OCI-LY7 (cell line): ENCODE results near the gene CTBP1. TPM values are rescaled to one million over a fixed set of nuclear protein-coding genes. Genes with fewer than 3 reads are reported as not detected.

Source experiments
- total RNA-seq, 2 experiments: library from RNA; depleted of rRNA in 1 of 2; stranded (reverse); fragments of >200 nt in 1 of 2; shearing (Covaris generic) in 1 of 2; gene quantifications; 2 replicates each; pipeline ENCODE4 v1.2.3, GENCODE V29; 2014 to 2022

The CTBP1 gene
- total RNA-seq, 2 experiments from 2014 or later: 238 to 311 TPM

Other genes starting within 250 kb of the CTBP1 start
- gene FGFRL1, start 237.5 kb downstream of the CTBP1 start, total RNA-seq (2014; rRNA removed; shearing (Covaris generic)): 1.4 and 1.8 TPM in 2 replicates
- 2.7 and 3.1 TPM in 2 replicates for gene FGFRL1, start 237.5 kb downstream of the CTBP1 start, total RNA-seq (2022)
- gene RNF212, start 135.6 kb downstream of the CTBP1 start, total RNA-seq (2014; rRNA removed; shearing (Covaris generic)): not detected in 2 replicates
- not detected in 2 replicates for gene RNF212, start 135.6 kb downstream of the CTBP1 start, total RNA-seq (2022)
- gene SPON2, start 76.5 kb downstream of the CTBP1 start, total RNA-seq (2014; rRNA removed; shearing (Covaris generic)): 4.7 and 8.4 TPM in 2 replicates
- gene SPON2, start 76.5 kb downstream of the CTBP1 start, total RNA-seq (2022): 33.3 and 35.3 TPM in 2 replicates
- 52.5 and 53.2 TPM in 2 replicates for gene MAEA, start 40.8 kb upstream of the CTBP1 start, total RNA-seq (2014; rRNA removed; shearing (Covaris generic))
- 59.3 and 64.2 TPM in 2 replicates for gene MAEA, start 40.8 kb upstream of the CTBP1 start, total RNA-seq (2022)
- 13.2 and 17.9 TPM in 2 replicates for gene UVSSA, start 98.1 kb upstream of the CTBP1 start, total RNA-seq (2014; rRNA removed; shearing (Covaris generic))
- 43.2 and 45.0 TPM in 2 replicates for gene UVSSA, start 98.1 kb upstream of the CTBP1 start, total RNA-seq (2022)
- not detected in 2 replicates for gene NKX1-1, start 157.3 kb upstream of the CTBP1 start, total RNA-seq (2014; rRNA removed; shearing (Covaris generic))
- not detected in 2 replicates for gene NKX1-1, start 157.3 kb upstream of the CTBP1 start, total RNA-seq (2022)